Lower leg skin (tissue), 3 donors: ENCODE results near the gene EN1.

ENCODE experiments used
- POLR2A ChIP-seq, 2 donors: fragments of 450-650 bp; IDR thresholded peaks; one replicate each; pipeline ENCODE4 v1.6.1; 2016 to 2017; ENCODE audit warnings: antibody characterized with exemption in 2 of 2, mild to moderate bottlenecking in 1 of 2, moderate library complexity in 1 of 2
- TF ChIP-seq, protein P1 (sequence below), 3 donors: fragments of 450-650 bp; IDR thresholded peaks; one replicate each; pipeline ENCODE4 v1.5.1; 2016; ENCODE audit warnings: antibody characterized with exemption in 3 of 3, mild to moderate bottlenecking in 3 of 3, moderate library complexity in 2 of 3

DNA sequence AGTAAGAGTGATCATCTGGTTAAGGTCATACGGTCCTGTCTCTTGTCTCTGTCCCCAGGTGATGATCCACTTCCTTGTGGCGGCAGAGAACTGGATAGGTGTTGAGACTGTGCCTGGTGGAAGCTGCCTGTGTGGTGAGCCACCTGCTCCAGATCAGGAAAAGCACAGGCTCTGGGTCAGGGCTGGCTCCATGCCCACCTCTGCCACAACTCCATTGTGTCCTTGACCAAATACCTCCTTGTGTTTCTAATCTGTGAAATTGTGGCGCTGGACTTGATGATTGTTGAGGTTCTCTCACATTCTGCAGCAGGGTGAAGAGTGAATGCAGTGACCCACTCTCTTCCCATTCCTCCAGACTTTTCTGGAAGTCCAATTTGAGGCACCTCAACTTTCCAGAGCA lies 45.7 kb upstream of the EN1 start:
- TF ChIP-seq POLR2A (IDR thresholded peaks at IDR 0.05) = no peak
- TF ChIP-seq, protein P1, sequence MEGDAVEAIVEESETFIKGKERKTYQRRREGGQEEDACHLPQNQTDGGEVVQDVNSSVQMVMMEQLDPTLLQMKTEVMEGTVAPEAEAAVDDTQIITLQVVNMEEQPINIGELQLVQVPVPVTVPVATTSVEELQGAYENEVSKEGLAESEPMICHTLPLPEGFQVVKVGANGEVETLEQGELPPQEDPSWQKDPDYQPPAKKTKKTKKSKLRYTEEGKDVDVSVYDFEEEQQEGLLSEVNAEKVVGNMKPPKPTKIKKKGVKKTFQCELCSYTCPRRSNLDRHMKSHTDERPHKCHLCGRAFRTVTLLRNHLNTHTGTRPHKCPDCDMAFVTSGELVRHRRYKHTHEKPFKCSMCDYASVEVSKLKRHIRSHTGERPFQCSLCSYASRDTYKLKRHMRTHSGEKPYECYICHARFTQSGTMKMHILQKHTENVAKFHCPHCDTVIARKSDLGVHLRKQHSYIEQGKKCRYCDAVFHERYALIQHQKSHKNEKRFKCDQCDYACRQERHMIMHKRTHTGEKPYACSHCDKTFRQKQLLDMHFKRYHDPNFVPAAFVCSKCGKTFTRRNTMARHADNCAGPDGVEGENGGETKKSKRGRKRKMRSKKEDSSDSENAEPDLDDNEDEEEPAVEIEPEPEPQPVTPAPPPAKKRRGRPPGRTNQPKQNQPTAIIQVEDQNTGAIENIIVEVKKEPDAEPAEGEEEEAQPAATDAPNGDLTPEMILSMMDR (IDR thresholded peaks at IDR 0.05) = no peak
